NCI-H1092 treated with DMSO at 0.1 percent for 48 hours (cell line): ENCODE data around the gene TUBA1B.

ENCODE experiments used
- DNase-seq: peaks from one replicate; lab custom pipeline; 2025; lab: John Stamatoyannopoulos, UW

Gene TUBA1B

GRCh38 chr12:49126852-49127763, 4.1 kb downstream of the TUBA1B start:
- no peak for DNase-seq

DNA sequence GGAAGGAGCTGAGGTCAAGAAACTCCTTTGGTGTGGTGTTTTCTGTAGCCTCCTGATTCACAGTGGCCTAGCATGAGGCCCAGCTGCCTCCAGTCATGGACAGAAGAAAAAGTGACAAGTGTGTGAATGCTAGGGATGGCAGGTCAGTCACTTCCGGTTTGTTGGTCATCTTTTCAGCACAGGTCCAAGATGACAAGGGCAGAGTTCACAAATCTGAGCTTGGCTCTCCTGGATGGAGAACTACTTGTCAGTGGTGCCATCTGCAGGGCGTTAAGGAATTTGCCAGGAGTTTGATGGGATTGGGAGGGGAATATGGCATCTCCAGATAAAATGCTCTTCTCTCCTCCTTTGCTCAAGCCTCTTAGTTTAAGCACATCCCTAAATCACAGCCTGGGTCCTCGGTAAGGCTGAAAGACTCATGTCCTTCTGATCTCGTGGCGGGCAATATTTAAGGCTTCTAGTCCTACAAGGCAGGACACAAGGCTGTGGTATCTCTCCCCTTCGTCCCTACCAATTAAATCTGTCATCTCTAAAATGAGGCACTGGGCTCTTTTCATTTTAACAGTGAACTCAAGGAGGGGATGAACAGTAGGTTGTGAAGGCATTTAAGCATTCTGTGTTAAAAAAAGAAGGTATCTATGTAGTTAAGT, 10.0 kb downstream of the TUBA1B start:
- peak; percentile 32 for DNase-seq

- DNase-seq = no peak
These were observed 20.0 kb downstream of the TUBA1B start for GRCh38 chr12:49111206-49111605.

GRCh38 chr12:49110464-49111155, 20.6 kb downstream of the TUBA1B start, which contains the start of gene LMBR1L:
Gene LMBR1L, minus strand, starts transcription at chr12:49110847. Its CDS starts 292 bp downstream, at chr12:49110555.
- DNase-seq = peak; percentile 95

DNA sequence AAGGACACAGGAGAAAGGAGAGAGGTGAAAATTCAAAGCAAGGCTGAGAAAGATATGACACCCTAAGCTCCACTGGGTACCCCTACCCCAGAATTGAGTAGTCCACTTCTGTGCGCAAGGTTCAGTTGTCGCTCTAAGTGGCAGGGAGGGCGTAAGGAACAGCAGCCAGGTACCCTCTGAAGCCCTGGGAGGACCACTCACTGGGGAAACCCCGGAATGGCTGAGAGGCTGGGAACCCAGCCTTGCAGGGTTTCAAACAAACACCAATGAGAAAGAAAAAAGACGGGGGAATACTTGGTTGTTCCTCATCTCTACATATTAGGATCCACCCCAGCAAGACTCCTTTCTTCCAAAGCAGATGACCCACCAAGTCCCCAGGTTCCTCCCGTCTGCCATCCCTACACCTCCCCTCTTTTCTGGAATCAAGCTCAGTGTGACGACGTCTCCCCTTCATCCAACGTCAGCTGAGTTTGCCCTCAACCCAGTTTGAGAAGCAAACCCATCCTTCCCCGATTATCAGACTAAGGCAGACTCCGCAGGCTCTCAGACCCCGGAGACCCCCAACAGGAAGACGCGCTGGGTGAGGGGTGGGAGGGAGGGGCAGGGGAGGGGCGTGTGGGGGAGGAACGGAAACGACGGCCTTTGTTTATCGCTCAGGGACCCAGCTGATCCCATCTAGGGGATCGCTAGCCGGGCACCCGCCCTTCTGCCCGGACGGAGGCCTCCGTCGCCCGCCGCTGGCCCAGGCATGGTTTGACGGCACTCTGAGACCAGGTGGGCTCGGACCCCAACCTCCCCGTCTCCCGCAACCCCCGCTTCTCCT, 21.3 kb downstream of the TUBA1B start:
- DNase-seq = no peak

GRCh38 chr12:49108958-49109404, 22.2 kb downstream of the TUBA1B start:
- DNase-seq = no peak

DNA sequence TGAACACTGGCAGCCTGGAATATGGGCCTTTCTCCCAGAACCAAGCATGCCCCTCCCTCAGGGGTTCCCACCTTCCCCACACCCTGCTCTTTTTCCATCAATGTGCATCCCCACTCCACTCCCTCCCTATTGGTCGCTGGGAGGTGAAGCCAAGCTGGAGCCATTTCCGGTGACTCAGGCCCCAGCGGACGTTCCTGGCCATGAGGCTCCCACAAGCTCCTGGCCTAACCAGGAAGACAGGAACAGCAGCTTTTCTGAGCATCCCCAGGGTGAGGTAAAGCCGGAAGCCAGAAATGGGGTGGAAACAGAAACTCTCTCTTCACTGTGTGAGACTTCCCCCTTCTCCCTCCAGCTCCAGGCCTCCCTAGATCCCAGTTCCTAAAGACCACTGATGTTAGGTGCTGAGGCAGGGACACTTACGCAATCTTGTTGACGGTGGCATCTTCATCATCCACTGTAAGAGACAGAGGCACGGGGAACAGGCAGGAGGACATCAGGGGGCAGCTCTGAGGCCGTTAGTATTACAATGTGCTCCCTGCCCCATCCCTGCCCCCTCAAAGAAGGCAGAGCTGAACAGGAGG, 25.6 kb downstream of the TUBA1B start:
- no peak for DNase-seq

GRCh38 chr12:49104822-49105221, 26.4 kb downstream of the TUBA1B start:
- no peak for DNase-seq

DNA sequence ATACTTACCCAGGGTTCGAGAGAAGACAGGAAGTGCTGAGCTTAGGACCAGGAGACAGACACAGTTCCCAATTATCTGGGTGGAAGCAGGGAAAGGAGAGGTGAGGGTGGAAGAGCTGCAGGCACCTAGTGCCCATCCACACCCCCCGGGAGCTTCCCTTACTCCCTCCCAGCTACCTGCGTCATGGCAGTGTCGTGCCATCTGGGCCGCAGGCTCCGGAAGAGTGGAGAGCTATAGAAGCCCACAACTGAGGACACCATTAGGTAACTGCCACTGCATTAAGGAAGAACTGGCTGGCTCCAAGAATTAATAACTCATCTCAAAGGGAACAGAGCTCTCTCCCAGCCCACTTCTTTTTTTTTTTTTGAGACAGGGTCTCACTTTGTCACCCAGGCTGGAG, 30.8 kb downstream of the TUBA1B start:
- no peak for DNase-seq

DNA sequence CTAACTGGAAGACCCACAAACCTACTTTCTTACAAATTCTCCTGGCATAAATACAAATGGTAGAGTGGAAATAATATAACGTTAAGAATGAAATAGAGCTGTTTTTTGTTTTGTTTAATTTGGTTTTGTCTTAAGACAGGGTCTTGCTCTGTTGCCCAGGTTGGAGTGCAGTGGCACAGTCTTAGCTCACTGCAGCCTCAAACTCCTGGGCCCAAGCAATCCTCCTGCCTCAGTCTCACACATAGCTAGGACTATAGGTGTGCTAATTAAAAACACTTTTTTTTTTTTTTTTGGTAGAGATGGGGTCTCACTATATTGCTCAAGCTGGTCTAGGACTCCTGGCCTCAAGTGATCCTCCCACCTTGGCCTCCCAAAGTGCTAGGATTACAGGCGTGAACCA, 32.5 kb downstream of the TUBA1B start:
- DNase-seq = no peak

GRCh38 chr12:49098035-49098451, 33.2 kb downstream of the TUBA1B start:
- DNase-seq = no peak

DNA sequence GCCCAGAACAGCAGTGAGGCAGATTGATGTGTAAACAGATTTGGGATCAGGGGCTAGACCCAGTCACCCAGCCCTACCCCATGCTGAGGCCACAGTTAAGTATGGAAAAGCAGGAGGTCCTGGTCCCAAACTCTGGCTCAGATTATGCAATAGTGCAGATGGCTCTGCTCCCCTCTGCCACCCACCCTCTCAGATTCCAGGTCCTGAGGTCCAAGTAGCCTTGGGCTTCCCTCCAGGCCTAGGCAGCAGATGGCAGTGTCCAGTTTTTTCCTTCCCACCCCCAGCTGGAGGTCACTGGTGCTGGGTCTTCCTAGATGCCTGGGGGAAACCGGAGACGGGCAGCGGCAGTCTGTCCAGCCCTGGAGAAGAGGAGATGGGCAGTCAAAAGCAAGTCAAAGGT, 33.8 kb downstream of the TUBA1B start:
- DNase-seq = no peak

GRCh38 chr12:49094975-49095365, 36.2 kb downstream of the TUBA1B start:
- no peak for DNase-seq

- DNase-seq = peak; percentile 7
These were observed 36.8 kb downstream of the TUBA1B start, which contains the start of gene DHH for GRCh38 chr12:49094160-49094974. Gene DHH, minus strand, starts transcription at chr12:49094801. Its CDS starts 289 bp downstream, at chr12:49094512.

GRCh38 chr12:49093792-49094159, 37.4 kb downstream of the TUBA1B start:
- DNase-seq = no peak

GRCh38 chr12:49092816-49093406, 38.3 kb downstream of the TUBA1B start:
- no peak for DNase-seq

DNA sequence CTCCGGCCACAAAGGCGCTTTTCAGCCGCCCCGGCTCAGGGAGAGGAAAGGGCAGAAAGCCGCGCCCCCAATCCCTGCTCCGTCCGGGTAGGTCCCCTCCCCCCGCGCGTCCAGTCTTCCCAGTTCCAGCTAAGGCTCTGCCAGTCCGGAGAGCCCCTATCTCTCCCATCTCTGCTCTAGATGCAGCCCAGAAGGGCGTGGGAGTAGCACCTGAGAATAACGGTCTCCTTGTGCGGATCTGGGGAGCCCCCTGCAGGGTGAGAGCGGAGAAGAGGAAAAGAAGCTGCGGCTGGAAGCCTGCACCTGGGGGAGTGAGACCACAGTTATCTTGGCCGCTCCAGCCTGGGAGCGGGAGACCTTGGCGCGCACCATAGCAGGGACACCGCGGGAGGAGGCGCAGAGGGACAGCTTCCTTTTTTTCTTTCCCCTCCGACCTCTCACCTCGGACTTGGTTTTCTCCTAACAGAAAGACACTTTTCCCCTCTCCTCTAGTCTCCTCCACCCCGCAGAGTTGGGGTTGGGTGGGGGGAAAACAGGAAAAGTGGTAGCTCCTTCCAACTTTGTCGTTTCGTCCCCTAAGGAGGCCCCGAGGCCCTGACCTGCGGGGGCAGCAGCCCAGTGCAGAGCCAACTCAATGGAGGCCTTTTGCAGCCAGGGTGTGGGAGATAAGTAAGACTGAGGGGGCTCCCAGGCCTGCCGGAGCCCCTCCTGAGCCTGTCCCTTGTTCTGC, 38.9 kb downstream of the TUBA1B start:
- no peak for DNase-seq

DNA sequence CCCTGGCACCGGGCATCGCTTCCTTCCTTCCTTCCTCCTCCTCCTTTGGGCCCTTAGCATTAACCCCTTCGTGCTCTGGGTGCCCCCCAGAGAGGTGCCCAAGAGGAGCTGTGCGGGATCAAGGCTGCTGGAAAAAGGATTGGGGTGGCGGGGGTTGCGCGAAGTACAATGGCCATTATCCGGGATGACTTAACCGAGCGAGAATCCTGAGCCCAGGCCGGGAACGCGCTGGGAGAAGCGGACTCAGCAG, 39.4 kb downstream of the TUBA1B start:
- DNase-seq = no peak

GRCh38 chr12:49091056-49091835, 39.9 kb downstream of the TUBA1B start:
- no peak for DNase-seq
